ENCODE results near the gene MKRN3. TPM values are rescaled to one million over a fixed set of nuclear protein-coding genes. Genes with fewer than 3 reads are reported as not detected.

Gene MKRN3
- 5.8 TPM for polyA plus RNA-seq (ENCODE audit: insufficient read length)

- peak; percentile 13 for DNase-seq (ENCODE audit: low read depth)
These were observed at the start of gene MKRN3 for GRCh38 chr15:23565395-23566070. Gene MKRN3, plus strand, starts transcription at chr15:23565674. Its CDS starts 109 bp downstream, at chr15:23565783.

- DNase-seq (ENCODE audit: low read depth): no peak
These were observed 48.6 kb upstream of the MKRN3 start for GRCh38 chr15:23516866-23517265.

DNA sequence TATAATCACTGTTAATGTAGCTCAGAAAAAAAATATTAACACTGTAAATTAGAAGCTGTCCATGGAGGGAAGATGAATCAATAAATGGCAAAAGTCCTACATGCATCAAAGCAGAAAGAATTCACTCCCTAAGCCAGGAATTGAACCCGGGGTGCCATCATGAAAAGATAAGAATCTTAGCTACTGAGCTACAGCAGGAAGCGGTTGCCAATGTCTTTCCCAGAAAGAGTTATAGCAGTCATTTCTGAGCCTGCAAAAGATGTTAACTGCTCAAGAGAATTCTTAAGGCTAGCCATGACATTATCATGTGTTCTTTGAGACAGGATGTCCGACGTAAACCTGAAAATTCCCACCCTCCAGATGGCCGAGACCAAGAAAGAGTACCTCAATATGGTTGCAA is 47.4 kb upstream of the MKRN3 start:
- no peak for DNase-seq (ENCODE audit: low read depth)

DNA sequence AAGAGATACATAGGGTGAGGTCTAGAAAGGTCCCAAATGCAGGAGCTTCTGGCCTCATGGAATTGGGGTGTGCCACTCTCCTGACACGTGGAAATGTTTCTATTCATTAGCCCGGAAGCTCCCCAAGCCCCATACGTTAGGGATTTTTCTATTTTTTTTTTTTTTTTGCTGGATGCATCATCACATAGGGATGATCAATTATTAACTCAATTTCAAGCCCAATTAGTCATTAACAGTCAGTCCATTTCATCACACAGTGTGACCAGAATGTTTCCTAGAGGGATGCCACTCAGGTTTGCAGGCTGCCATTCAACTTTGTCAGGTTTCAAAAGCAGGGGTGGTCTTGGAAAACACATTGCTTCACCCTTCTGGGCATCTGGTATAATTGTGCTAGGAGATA is 40.7 kb upstream of the MKRN3 start:
- DNase-seq (ENCODE audit: low read depth): no peak

DNA sequence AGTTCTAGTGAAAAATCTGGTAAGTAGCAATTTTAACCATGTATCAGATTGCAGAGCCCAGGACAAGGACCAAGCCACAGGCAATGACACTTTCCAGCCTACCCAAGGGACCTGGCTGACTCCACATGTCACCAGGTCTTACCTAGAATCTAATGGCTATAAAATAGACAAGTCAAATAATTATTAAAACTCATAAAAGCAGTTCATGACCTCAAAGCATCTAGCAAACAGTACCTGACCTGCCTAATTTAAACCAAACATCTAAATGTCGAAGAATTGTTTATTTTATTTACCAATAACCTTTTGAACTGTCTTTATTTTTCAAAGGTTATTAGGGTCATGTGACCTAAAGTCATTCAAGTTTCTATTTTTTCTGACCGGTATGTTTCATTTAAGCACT is 35.6 kb upstream of the MKRN3 start:
- no peak for DNase-seq (ENCODE audit: low read depth)

DNA sequence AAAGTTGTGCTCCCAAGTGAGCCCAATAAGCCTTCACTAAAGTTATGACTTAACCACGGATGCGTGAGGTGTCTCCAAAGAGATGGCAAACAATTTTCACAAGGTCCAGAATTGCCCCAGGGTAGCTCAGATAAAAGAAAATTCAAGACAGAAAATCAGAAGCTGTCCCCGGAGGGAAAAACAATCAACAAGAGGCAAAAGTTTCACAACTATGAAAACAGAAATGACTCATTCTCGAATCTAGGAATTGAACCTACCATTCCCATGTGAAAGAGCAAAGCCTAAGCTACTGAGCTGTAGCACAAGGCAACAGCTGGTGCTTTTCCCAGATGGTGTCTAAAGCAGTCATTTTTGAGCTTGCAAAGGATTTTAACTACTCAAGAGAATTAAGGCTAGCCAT is 33.5 kb upstream of the MKRN3 start:
- no peak for DNase-seq (ENCODE audit: low read depth)

DNA sequence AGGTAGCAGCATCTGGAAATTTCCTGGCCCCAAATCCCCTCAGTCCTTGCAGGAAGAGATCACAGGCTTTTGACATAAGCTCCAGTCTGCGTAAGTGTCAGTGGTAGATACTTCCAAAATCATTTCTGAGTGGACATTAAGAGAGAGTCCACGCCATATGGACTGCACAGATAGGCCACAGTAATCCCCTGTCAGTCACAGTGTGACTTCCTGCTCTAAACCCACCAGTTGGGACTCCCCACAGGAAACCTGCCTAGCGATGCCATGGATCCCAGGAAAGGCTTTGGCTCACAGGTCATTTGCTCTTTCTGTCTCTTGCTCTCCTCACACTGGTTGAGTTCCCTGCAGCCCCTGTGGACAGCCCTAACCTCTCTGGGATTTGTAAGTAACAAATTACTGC is 28.8 kb upstream of the MKRN3 start:
- no peak for DNase-seq (ENCODE audit: low read depth)

GRCh38 chr15:23538648-23539047 is 26.8 kb upstream of the MKRN3 start:
- no peak for DNase-seq (ENCODE audit: low read depth)

GRCh38 chr15:23539892-23540291 is 25.6 kb upstream of the MKRN3 start:
- no peak for DNase-seq (ENCODE audit: low read depth)

DNA sequence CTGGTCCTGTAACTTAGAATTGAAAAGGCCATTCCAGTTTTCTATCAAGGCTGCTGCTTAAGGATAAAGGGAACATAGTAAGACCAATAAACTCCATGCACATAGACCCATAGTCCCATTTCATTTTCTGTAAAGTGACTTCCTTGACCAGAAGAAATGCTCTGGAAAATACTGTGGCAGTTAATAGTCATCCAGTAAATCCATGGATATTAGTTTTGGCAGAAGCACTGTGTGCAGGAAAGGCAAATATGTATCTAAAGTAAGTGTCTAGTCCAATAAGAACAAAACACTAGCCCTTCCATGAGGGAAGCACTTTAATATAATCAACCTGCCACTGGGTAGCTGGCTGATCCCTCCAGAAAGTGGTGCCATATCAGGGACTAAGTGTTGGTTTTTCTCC is 19.3 kb upstream of the MKRN3 start:
- no peak for DNase-seq (ENCODE audit: low read depth)

- no peak for DNase-seq (ENCODE audit: low read depth)
These were observed 17.4 kb upstream of the MKRN3 start for GRCh38 chr15:23548071-23548470.

GRCh38 chr15:23561914-23562313 is 3.6 kb upstream of the MKRN3 start:
- DNase-seq (ENCODE audit: low read depth): no peak

DNA sequence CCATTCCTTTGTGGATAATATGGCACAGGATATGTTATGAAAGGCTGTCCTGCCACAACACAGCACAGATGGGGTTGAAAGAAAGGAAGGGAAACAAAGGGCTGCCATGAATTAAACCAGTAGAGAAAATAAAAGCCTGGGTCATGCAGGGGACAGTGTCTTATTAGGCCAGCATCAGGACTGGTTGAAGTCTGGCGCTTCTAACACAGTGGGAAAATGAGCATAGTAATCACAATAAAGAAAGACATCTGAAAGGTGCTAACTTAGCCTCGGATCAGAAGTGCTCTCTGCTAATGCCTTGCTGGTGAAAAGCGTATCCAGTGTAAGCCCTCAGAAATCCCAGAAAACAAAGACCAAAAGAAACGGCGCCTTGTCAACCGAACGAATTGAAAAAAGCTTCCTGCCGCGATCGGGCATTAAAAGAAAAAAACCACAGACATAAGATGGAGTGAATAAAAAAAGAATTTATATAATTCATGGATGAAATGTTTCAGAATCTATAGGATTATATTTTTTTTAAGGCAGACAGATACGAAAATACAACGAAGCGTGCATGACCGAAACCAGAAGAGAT is 566 bp upstream of the MKRN3 start:
- no peak for DNase-seq (ENCODE audit: low read depth)

GRCh38 chr15:23566071-23566554 is 639 bp downstream of the MKRN3 start:
- DNase-seq (ENCODE audit: low read depth): no peak

GRCh38 chr15:23566651-23567050 is 1.2 kb downstream of the MKRN3 start:
- DNase-seq (ENCODE audit: low read depth): no peak

DNA sequence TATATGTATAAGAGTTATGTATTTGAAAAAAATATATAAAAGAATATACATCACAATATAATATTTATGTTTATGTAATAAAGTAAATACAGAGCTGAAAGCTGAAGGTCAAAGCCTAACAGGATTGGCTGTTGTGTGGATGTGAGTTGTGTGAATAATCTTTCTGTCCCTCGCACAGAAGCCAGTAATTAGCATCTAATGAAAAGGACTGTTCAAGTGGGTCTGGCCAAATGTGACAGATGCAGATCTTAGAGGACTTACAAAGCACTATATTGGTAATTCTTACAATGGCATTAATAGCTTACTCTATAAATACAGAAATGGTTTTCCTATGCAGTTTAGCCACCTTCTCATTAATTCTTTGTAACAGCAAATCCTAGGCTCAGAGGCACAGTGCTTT is 2.4 kb downstream of the MKRN3 start:
- no peak for DNase-seq (ENCODE audit: low read depth)

DNA sequence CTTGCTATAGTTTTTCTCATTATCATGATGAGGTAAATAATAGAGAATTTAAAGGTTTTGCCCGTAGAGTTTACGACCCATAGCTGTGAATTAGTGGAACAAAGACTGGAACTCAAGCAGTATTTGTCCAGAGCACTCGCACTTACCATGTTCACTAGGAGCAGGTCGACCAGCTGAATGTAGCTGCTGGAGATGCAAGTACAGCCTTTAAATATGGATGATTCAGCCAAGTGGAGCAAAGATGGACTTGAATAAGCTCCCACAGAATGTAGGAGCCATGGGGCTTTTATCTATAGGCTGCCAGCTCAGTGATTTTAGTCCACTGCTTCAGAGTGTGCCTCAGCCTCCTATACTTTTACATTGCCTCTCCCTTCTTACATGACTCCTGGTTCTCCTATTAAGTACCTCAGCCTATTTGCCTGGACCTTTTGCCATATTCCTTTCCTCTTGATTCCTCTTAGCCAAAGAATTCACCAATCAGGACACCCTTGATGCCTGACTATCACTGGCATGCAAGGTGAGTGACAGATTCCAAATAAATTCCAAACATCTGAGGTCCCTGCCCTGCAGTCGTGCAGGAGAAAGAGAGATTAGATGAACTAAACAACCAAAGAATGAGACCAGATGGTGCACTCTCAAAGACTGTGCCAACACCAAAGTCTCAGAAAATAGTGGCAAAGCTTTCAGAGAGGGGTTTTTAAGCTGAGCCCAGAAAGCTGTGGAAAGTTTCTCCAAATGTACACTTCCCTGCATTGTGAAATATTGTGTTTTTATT is 3.9 kb downstream of the MKRN3 start:
- no peak for DNase-seq (ENCODE audit: low read depth)

DNA sequence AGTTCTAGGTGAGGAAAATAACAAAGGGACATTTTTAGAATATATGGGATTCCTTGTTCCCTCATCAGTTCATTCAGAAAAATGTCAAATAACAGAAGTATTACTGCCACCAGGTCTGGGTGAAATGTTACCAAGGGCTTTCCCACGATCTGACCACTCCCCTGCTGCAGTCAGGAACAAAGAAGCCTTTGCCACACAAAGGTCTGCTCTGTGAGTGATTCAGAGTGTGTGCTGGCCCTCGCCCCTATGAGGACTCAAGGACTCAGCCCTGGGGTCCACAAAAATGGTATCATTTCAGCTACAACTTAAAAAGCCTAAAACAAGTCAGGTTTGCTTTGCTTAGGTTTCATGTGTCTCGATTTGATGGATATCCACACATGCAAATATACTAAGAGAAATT is 5.0 kb downstream of the MKRN3 start:
- no peak for DNase-seq (ENCODE audit: low read depth)

DNA sequence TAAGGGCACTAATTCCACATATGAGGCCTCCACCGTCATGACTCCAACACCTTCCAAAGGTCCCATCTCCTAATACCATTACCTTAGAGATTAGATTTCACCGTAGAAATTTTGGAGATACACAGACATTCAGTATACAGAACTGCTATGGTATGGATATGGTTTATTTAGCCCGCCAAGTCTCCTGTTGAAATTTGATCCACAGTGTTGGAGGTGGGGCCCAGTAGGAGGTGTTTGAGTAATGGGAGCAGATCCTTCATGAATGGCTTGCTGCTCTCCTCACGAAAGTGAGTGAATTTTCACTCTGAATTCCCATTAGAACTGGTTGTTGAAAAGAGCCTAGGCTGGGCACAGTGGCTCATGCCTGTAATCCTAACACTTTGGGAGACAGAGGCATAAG is 7.4 kb downstream of the MKRN3 start:
- DNase-seq (ENCODE audit: low read depth): no peak

DNA sequence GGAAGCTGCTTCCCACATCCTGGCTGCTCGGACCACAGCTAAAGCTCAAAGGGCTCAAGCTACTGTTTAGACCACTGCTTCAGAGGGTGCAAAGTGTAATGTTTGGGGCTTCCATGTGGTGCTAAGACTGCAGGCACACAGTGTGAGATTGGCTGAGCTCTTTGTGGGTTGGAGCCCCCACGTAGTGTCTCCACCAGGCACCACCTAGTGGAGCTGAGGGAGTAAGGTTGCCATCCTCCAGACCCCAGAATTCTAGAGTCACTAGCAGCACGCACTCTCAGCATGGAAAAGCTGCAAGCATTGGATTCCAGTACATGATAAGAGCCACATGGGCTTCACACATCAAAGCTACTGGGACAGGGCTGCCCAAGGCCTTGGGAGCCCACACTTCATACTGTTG is 9.3 kb downstream of the MKRN3 start:
- DNase-seq (ENCODE audit: low read depth): no peak

DNA sequence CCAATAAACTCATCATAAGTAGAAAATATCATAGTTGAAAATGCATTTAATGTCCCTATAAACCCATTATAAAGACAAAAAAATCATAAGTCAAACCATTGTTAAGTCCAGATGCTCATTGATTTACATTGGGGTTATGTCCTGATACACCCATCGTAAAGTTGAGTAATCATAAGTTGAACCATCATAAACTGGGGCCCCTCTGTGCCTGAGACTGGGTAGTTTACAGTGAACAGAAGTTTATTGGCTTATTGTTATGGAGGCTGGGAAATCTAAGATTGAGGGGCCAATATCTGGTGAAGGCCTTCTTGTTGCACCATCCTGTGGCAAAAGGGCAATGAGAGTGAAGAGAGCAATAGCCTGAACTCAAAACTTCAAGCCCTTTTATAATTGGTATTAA is 10.6 kb downstream of the MKRN3 start:
- DNase-seq (ENCODE audit: low read depth): no peak

- DNase-seq (ENCODE audit: low read depth): no peak
These were observed 13.2 kb downstream of the MKRN3 start for GRCh38 chr15:23578521-23579150.
